Measurements from ENCODE around the gene IFT81.
"Not testable (repeated sequence)": the region's sequence is repeated elsewhere in the genome, so short reads cannot be mapped to it uniquely, and the experiment has no call there.

Gene IFT81, protein sequence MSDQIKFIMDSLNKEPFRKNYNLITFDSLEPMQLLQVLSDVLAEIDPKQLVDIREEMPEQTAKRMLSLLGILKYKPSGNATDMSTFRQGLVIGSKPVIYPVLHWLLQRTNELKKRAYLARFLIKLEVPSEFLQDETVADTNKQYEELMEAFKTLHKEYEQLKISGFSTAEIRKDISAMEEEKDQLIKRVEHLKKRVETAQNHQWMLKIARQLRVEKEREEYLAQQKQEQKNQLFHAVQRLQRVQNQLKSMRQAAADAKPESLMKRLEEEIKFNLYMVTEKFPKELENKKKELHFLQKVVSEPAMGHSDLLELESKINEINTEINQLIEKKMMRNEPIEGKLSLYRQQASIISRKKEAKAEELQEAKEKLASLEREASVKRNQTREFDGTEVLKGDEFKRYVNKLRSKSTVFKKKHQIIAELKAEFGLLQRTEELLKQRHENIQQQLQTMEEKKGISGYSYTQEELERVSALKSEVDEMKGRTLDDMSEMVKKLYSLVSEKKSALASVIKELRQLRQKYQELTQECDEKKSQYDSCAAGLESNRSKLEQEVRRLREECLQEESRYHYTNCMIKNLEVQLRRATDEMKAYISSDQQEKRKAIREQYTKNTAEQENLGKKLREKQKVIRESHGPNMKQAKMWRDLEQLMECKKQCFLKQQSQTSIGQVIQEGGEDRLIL

DNA sequence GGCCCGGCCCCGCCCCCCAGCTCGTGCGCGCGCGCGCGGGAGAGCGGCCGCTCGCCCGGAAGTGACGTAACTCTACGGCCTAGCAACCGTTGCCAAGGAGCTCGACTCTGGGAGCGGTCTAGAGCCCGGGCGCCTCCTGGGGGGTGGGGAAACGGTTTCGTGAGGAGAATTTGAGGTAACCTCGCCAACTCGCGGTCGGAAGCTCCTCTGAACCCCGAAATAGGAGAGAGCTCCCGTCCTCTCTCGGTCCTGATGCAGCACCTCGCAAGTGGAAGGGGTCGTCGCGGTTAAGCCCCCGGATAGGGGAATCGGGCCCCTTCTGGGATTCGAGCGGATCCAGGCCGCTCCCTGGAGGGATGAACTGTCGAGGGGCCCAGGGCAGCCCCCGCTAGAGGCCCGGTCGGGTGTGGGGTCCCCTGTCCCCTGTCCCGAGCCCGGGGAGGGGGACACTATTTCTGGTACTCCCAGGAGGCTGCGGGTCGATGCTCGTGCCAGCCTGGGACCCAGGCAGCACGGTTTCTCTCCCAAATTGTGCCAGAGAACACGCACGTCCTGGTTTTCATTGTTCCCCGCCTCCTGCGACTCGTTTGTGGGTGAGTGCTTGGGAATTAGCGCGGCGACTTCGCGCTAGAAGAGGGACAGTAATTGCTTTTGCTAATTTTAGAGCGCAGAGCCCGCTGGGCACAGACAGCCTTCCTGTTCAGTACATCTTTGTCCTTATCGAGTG is at the start of gene IFT81:
Gene IFT81, plus strand, starts transcription at position 89 of the 727 bp plus-strand sequence. CDS start 3,024 bp downstream, outside the sequence.
- DNase-seq (ENCODE audit: low read depth in 2 of 2), result peak; percentile 89 to 90

DNA sequence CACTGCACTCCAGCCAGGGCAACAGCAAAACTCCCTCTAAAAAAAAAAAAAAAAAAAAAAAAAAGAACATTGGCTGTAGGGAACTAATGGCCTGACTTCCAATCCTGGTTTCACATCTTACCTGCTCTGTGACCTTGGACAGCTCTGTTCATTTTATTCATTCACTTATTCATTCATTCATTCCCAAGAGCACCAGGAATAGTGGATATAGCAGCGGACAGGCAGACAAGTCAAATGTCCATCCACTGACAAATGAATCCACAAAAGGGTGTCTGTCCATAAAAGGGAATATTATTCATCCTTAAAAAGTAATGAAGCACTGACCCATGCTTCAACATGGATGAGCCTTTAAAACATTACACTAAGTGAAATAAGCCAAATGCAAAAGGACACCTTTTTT is 48.3 kb upstream of the IFT81 start:
- DNase-seq (ENCODE audit: low read depth in 2 of 2), result no peak

DNA sequence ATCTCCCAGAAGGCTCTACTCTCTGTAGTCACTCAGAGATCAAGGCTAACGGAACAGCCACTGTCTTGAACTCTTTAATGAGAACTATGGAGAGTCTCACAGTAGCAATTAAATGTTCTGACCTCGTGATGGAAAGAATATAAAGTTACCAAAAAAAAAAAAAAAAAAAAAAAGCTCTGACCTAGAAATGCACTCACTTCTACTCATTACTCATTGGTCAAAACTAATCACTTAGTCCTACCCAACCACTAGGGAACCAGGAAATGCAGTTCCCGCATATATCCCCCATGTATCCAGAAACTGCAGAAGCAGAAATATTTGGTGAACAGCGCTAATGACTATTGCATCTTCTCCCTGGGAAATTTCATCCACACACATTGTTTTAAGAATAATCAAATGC is 46.4 kb upstream of the IFT81 start:
- no peak for DNase-seq (ENCODE audit: low read depth in 2 of 2)

DNA sequence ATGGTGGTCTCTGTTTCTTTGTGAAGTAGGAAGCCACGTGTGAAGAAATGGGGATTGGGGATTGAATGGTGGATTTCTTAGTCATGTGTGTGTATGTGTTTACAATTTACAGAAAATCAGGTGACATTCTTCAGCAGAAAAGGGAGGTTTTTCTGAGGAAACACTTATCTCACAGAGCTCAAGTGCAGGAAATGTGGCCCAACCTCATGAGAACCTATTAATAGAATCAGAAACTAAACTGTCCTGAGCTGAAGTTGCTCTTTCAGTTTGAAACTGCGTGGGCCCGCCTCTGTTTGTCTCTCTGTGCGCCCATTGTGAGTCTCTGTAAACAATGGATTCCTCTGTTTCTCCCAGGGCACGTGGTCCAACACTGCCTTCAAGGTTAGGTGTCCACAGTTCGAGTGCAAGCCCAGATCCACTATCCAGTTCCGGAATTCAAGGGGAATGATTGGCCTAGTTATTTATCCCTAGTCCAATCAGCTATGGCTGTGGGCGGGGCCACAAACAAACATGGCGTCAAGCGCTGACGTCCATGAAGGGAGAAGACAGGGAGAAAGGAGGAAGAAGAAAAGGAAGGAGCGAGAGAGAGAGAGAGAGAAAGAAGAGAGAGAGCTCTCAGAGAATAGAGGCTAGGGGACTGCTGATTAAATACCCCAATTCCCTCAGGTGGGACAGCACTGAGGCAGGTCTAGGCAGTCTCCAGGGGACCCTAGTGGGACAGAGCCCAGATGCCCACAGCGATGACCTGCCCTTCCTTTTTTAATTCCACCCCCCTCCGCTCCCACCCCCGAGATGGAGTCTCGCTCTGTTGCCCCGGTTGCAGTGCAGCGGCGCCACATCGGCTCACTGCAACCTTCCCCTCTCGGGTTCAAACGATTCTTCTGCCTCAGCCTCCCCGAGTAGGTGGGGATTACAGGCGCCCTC is 44.4 kb upstream of the IFT81 start:
- DNase-seq (ENCODE audit: low read depth in 2 of 2), result peak; percentile 51 to 61

DNA sequence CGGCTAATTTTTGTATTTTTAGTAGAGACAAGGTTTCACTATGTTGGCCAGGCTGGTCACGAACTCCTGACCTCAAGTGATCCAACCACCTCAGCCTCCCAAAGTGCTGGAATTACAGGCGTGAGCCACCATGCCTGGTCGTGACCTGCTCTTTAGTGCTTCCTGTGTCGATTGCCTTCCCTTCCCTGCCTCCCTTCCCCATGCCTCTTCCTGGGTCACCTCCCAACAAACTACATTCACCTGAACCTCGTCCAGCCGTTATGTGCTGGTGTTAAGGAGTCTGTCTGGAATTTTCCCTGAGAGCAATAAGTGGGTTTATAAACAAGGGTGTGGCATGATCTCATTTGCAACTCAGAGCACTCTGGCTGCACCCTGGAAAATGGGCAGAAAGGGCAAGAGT is 43.7 kb upstream of the IFT81 start:
- DNase-seq (ENCODE audit: low read depth in 2 of 2), result no peak

DNA sequence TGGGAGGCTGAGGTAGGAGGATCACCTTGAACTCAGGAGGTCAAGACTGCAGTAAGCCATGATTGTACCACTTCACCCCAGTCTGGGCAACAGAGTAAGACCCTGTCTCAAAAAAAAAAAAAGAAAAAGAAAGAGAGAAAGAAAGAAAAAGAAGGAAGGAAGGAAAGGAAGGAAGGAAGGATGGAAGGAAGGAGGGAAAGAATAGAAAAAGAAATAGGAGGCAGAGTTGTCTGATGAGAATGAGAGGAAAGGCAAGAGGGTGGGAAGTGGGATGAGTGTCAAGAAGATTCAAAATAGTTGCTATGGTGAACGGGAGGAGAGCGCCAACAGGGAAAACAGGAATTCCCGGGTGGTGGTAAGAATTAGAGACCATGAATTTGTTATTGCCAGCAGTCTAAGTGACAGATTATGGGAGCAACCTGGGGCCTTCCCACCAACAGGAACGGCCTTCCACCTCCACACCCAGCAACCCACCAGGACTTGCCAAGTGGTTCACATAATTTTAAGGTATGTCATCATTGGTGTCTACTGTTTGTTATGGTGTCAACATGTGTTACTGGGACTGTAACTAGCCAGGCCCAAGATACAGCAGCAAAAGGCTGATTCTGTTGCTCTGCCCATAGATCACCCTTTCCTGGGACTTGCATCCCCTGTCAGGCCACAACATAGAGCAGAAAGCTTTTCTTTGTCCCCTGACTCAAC is 39.7 kb upstream of the IFT81 start:
- no peak for DNase-seq (ENCODE audit: low read depth in 2 of 2)

DNA sequence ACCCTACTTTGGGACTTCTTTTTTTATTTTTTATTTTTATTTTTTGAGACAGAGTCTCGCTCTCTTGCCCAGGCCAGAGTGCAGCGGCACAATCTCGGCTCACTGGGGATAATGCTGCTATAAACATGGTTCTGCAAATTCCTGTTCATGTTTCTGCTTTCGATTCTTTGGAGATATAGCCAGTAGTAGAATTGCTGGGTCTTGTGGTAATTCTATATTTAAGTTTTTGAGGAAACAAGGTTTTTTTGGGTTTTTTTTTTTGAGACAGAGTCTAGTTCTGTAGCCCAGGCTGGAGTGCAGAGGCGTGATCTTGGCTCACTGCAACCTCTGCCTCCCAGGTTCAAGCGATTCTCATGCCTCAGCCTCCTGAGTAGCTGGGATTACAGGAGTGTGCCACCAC is 35.9 kb upstream of the IFT81 start:
- not testable (repeated sequence) for DNase-seq (ENCODE audit: low read depth in 2 of 2)

DNA sequence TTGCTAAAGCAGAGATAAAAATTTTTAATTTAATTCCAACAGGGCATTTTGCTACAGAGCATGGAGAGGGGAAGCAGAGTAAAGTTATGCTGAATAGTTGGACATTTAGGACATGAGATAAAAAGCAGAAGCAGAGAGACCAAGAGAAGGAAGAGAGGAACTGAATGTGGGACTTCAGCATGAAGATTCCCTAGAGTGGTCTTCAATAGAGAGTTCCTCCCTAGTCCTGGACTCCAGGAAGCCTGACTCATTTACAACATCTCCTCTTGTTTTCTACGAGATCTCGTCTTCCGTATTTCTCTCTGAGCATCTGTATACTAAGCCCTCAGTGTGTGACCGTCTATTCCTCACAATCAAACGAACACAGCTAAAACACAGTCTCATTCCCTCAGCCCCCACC is 35.2 kb upstream of the IFT81 start:
- no peak for DNase-seq (ENCODE audit: low read depth in 2 of 2)

DNA sequence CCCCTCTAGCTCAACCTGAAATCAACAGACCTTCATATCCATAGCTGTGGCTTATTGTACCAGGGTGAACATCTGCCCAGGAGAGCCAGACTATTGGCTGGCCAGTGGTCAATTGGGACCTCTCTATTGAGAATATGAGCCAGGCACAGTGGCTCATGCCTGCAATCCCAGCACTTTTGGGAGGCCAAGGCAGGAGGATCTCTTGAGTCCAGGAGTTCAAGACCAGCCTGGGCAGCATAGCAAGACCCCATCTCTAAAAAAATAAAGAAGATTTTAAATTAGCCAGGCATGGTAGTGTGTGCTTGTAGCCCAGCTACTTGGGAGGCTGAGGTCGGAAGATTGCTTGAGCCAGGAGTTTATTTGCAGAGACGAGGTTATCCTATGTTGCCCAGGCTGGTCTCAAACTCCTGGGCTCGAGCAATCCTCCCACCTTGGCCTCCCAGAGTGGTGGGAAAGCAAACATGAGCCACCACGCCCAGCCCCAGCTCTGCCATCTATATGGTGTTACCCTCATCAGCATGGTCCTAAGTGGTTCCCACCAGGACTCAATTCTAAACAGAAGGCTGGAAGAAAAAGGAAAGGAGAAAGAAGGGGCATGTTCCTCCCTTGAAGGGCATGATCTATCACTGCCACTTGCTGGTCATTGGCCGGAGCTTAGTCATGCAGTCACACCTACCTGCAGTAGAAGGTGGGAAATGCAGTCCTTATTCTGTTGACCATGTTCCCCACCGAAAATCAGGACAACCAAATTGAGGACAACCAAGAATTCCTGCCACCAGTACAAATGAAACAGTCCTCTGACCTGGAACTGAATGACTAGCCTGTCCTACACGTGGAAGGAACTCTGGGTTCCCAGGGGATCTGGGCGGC is 33.7 kb upstream of the IFT81 start:
- no peak for DNase-seq (ENCODE audit: low read depth in 2 of 2)

DNA sequence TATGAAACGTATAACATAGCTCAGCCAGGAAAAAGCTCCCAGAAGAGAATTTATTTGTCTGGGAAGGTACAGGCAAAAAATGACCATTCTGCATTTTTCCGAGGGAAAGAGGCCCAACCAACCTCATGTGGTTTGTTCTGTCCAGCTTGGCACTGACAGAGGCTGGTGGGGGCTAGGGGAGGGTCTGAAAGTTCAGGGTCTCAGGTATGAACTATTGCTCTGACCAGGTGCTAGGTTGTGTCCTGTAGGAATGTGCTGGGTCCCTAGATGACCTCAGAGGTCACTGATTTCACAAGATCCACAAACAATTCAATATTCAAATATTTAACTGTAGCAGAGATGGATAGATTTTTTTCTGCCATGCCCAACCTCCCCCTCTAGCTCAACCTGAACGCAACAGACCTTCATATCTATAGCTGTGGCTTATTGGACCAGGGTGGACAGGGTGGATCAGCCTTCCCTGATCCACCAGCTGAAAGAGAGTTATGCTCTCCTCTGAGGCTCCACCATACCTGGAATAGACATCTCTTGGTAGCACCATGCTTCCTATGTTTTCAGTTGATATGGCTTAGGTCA is 32.9 kb upstream of the IFT81 start:
- DNase-seq (ENCODE audit: low read depth in 2 of 2), result no peak

DNA sequence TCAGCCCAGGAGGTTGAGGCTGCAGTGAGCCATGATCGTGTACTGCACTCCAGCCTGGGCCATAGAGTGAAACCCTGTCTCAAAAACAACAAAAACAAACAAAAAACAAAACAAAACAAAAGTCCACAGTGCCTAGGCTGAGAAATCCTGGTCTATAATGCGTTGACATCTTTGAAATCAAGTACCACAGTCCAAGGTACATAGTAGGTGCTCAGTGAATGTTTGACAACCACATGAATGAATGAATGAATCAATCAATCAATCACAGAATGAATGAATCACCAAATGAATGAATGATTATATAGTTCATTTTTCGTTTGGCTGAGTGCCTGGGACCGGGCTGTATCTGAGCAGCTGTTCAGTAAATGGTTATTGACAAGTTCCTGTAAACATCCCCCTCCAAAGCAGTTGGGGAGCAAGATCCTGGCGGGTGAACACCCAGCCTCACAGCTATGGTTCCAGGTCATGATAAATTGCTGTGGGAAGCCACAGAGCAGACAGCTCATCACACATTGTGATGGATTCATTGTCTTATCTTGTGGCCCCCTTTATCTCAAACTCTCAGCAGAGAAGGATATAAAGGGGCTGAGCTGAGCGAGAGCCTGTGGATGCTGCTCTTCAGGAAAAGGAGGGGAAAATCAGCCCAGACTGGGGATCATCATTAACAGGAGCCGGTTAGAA is 30.4 kb upstream of the IFT81 start:
- no peak for DNase-seq (ENCODE audit: low read depth in 2 of 2)

DNA sequence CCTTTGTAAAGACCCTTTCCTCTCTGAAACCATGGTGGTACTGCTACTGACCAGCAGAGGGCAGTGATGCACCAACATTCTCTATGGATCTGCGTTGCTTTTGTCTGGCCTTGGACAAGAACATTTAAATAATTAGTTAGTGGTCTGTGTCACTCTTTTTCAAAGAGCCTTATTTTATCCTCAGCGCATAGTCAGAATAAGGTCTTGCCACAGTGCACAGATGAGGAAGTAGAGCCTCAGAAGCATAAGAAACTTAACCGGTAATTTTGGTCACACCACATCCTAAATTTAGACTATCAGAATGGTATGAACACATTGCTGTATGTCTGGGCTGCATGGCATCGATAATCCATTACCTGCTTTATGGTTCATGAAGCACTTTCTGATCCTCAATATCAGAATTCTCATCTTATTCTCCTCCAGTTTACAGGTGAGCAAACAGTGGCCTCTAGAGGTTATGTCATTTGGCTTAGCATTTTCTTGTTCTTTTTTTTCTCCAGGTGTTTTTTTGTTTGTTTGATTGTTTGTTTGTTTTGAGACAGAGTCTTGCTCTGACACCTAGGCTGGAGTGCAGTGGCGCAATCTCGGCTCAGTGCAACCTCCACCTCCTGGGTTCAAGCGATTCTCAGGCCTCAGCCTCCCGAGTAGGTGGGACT is 23.7 kb upstream of the IFT81 start:
- DNase-seq (ENCODE audit: low read depth in 2 of 2), result peak; percentile 19 to 39

DNA sequence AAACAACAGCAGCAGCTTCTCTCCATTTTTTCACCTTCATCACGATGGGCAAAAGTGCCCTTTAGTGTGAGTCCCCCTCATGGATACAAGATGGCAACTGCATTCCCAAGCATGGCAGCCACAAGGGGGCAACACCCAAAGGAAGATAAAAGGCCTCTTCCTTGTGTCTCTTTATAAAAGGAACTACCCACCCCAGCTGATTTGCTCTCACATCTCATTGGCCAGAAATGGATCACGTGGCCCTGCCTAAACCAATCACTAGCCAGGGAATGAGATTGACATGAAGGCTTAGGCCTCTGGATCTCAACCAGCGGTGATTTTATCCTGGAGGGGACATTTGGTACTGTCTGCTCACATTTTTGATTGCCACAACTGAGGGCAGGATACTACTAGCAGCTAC is 21.9 kb upstream of the IFT81 start:
- peak; percentile 21 to 38 for DNase-seq (ENCODE audit: low read depth in 2 of 2)

DNA sequence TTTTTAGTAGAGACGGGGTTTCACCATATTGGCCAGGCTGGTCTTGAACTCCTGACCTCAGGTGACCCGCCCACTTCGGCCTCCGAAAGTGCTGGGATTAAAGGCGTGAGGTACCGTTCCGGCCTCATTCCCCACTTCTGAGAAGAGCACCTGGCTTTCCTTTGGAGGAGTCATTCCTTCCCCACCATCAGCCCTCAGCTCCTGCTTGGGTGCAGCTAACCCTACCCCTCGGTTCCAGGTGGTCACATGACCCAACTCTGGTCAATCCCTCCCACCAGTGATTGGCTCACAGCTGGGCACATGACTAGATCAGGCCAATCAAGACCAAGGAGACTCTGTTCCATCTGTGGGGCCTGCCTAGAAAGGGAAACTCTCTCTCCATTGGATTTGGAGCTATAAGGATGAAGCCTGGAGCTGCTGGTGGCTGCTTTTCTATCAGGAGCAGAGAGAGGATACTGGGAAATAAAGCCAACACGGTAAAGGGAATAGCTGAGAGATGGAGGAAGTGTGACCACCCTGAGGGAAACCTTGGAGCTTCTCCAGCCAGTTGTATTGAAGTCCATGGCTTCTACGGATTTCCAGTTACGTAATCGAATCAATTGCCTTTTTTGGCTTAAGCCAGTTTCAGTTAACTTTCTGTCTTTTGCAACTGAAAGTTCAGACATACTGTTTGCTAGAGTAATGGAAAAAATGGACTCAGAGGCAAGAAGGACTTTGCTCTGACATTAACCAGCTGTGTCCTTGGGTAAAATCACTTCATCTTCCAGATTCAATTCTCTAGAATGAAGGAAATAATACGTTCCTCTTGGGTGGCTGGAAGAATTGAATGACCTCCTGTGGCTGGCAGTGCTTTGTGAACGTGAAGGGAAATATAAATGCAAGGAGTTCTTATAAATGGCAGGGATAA is 19.7 kb upstream of the IFT81 start:
- DNase-seq (ENCODE audit: low read depth in 2 of 2), result no peak

DNA sequence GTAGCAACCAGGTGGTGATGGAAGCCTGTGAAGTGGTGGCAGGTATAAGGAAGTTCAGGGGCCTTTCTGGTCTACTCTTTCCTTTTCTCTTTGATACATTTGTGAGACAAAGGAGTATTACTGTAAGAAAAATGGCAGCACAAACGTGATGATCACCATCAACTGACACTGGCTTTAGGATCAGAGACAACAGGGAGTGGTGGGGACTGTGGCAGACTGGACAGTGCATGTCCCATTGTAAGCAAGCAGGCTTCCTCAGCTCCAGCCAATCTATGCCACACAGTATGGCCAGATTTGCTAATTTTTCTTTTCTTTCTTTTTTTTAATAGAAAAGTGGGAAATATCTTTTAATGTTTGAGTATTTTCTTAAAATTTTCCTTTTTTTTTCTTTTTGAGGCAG is 19.0 kb upstream of the IFT81 start:
- no peak for DNase-seq (ENCODE audit: low read depth in 2 of 2)

DNA sequence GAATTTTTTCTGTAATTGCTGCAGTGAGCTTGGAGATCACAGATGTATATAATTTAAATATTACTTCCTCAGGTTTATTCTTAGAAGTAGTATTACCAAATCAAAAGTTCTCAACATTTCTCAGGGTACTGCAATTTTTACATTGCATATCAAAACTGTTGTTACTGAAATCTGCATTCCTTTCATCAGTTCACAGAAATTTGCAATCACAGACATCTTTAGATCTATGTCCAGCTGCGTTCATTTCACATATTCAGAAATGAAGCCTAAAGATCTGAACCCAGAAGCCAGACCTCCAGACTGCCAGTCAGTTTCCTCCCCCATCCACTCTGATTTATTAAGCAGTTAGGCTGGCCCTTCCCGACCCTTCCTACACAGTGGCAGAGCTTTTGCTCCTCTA is 18.2 kb upstream of the IFT81 start:
- no peak for DNase-seq (ENCODE audit: low read depth in 2 of 2)
